ENCODE measurements around the gene LRP1B.
"Not testable (repeated sequence)": the region's sequence is repeated elsewhere in the genome, so short reads cannot be mapped to it uniquely, and the experiment has no call there.

Gene LRP1B

DNA sequence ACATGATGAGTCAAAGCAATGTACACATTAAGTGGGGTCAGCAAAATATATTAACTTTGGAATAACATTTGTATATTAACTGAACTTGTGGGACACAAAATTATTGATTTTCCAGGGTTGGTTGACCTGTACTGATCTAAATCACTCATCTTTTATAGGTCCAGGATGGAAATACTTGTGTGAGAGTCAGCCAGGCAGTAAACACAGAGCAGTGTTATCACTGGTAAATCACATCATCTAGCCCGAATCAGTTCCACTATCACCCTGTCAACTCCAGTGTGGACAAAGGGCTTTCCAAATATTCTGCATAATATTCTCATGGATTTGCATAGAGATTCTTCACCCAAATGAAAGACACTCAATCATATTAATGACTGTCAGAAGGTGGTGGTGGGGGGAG, 295.7 kb downstream of the LRP1B start:
- Histone ChIP-seq H3K9me2 (replicated peaks; ENCODE audit: control insufficient read depth, low read length) (no peaks in the 10 kb centered on the region), H4K20me1 (ENCODE audit: control insufficient read depth, insufficient read depth, low read depth, low read length) (no peaks in the 10 kb centered on the region), H3K27me3 (ENCODE audit: control insufficient read depth, low read length) (no peaks in the 10 kb centered on the region), H3F3A (ENCODE audit: control insufficient read depth, insufficient read depth) (no peaks in the 10 kb centered on the region), H3K9me3 (ENCODE audit: control insufficient read depth, insufficient read depth, low read length) (no peaks in the 10 kb centered on the region), H3K79me2 (ENCODE audit: control insufficient read depth, low read length) (no peaks in the 10 kb centered on the region), H3K4me2 (ENCODE audit: low read length) (no peak overlapping the region), H3K36me3 (ENCODE audit: control insufficient read depth, low read length) (no peaks in the 10 kb centered on the region), H3K27ac (ENCODE audit: low read depth, low read length) (no peak overlapping the region), H3K4me1 (ENCODE audit: control insufficient read depth, low read length) (no peaks in the 10 kb centered on the region), H3K4me3 (ENCODE audit: low read length) (no peak overlapping the region)
- TF ChIP-seq EZH2phosphoT487 (IDR thresholded peaks at IDR 0.05; ENCODE audit: borderline replicate concordance, low read length) = no peak
- TF ChIP-seq, protein P1, sequence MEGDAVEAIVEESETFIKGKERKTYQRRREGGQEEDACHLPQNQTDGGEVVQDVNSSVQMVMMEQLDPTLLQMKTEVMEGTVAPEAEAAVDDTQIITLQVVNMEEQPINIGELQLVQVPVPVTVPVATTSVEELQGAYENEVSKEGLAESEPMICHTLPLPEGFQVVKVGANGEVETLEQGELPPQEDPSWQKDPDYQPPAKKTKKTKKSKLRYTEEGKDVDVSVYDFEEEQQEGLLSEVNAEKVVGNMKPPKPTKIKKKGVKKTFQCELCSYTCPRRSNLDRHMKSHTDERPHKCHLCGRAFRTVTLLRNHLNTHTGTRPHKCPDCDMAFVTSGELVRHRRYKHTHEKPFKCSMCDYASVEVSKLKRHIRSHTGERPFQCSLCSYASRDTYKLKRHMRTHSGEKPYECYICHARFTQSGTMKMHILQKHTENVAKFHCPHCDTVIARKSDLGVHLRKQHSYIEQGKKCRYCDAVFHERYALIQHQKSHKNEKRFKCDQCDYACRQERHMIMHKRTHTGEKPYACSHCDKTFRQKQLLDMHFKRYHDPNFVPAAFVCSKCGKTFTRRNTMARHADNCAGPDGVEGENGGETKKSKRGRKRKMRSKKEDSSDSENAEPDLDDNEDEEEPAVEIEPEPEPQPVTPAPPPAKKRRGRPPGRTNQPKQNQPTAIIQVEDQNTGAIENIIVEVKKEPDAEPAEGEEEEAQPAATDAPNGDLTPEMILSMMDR (IDR thresholded peaks at IDR 0.05; ENCODE audit: low read depth, low read length, poor library complexity, severe bottlenecking) = no peak

DNA sequence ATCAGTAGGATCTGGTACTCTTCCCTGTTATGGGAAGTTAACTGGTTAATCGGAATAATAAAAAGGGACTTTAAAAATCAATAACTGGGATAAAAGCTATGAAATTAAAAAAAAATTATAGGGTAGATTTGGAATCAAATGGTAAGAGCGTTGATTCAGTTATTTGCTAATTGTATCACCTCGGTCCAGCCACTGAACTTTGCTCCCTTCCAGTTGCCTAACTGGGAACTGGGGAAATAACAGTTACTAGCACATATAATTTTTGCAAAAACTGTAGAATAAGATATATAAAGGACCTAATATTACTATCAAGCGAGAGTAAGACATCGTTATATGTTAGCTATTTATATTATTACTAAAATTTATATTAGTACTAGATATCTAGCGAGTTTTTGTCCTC, 302.1 kb downstream of the LRP1B start:
- Histone ChIP-seq H3K27ac (ENCODE audit: low read depth, low read length) (no peak overlapping the region), H3K27me3 (ENCODE audit: control insufficient read depth, low read length) (no peaks in the 10 kb centered on the region), H3K79me2 (ENCODE audit: control insufficient read depth, low read length) (no peaks in the 10 kb centered on the region), H3K36me3 (ENCODE audit: control insufficient read depth, low read length) (no peaks in the 10 kb centered on the region), H3K9me3 (ENCODE audit: control insufficient read depth, insufficient read depth, low read length) (no peaks in the 10 kb centered on the region), H3K4me3 (ENCODE audit: low read length) (no peak overlapping the region), H4K20me1 (ENCODE audit: control insufficient read depth, insufficient read depth, low read depth, low read length) (no peaks in the 10 kb centered on the region), H3F3A (ENCODE audit: control insufficient read depth, insufficient read depth) (no peaks in the 10 kb centered on the region), H3K9me2 (replicated peaks; ENCODE audit: control insufficient read depth, low read length) (no peaks in the 10 kb centered on the region), H3K4me2 (ENCODE audit: low read length) (no peak overlapping the region), H3K4me1 (ENCODE audit: control insufficient read depth, low read length) (no peaks in the 10 kb centered on the region)
- TF ChIP-seq, protein P1 (IDR thresholded peaks at IDR 0.05; ENCODE audit: low read depth, low read length, poor library complexity, severe bottlenecking) = no peak
- TF ChIP-seq EZH2phosphoT487 (IDR thresholded peaks at IDR 0.05; ENCODE audit: borderline replicate concordance, low read length) = no peak

DNA sequence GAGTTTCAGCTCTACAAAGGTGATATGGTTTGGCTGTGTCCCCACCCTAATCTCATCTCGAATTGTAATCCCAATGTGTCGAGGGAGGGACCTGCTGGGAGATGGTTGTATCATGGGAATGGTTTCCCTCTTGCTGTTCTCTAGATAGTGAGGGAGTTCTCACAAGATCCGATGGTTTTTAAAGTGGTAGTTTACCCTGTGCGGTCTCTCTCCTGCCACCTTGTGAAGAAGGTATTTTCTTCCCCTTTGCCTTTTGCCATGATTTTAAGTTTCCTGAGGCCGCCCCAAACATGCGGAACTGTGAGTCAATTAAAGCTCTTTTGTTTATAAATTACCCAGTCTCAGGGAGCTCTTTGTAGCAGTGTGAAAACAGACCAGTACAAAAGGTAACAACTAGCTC, 306.0 kb downstream of the LRP1B start:
- no peaks in the 10 kb centered on the region for H3K9me3 ChIP-seq (ENCODE audit: control insufficient read depth, insufficient read depth, low read length)
- no peaks in the 10 kb centered on the region for H3K9me2 ChIP-seq (replicated peaks; ENCODE audit: control insufficient read depth, low read length)
- H3F3A ChIP-seq (ENCODE audit: control insufficient read depth, insufficient read depth) = no peaks in the 10 kb centered on the region
- no peak overlapping the region for H3K4me3 ChIP-seq (ENCODE audit: low read length)
- TF ChIP-seq, protein P1 (IDR thresholded peaks at IDR 0.05; ENCODE audit: low read depth, low read length, poor library complexity, severe bottlenecking) = no peak
- TF ChIP-seq EZH2phosphoT487 (IDR thresholded peaks at IDR 0.05; ENCODE audit: borderline replicate concordance, low read length) = no peak
- H3K27ac ChIP-seq (ENCODE audit: low read depth, low read length) = no peak overlapping the region
- H3K4me2 ChIP-seq (ENCODE audit: low read length) = no peak overlapping the region
- no peaks in the 10 kb centered on the region for H4K20me1 ChIP-seq (ENCODE audit: control insufficient read depth, insufficient read depth, low read depth, low read length)
- no peaks in the 10 kb centered on the region for H3K27me3 ChIP-seq (ENCODE audit: control insufficient read depth, low read length)
- no peaks in the 10 kb centered on the region for H3K4me1 ChIP-seq (ENCODE audit: control insufficient read depth, low read length)
- no peaks in the 10 kb centered on the region for H3K79me2 ChIP-seq (ENCODE audit: control insufficient read depth, low read length)
- H3K36me3 ChIP-seq (ENCODE audit: control insufficient read depth, low read length) = no peaks in the 10 kb centered on the region

DNA sequence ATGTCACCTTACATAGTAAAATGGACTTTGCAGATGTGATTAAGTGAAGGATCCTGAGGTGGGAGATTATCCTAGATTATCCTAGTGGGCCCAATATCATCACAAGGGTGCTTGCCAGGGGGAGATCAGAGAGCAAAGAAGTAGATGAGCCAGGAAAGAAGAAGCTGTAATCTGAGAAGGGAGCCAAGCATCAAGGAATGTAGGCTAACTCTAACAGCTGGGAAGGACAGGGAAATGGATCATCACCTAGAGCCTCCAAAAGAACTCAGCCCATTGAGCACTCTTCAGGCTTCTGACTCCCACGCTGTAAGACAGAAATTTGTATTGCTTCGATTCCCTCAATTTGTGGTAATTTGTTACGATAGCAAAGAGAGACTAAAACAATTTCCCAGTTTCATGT, 309.9 kb downstream of the LRP1B start:
- H3K79me2 ChIP-seq (ENCODE audit: control insufficient read depth, low read length) = no peaks in the 10 kb centered on the region
- H3K36me3 ChIP-seq (ENCODE audit: control insufficient read depth, low read length) = no peaks in the 10 kb centered on the region
- H3F3A ChIP-seq (ENCODE audit: control insufficient read depth, insufficient read depth) = no peaks in the 10 kb centered on the region
- H3K27ac ChIP-seq (ENCODE audit: low read depth, low read length) = no peak overlapping the region
- no peaks in the 10 kb centered on the region for H4K20me1 ChIP-seq (ENCODE audit: control insufficient read depth, insufficient read depth, low read depth, low read length)
- no peaks in the 10 kb centered on the region for H3K4me1 ChIP-seq (ENCODE audit: control insufficient read depth, low read length)
- TF ChIP-seq EZH2phosphoT487 (IDR thresholded peaks at IDR 0.05; ENCODE audit: borderline replicate concordance, low read length) = no peak
- TF ChIP-seq, protein P1 (IDR thresholded peaks at IDR 0.05; ENCODE audit: low read depth, low read length, poor library complexity, severe bottlenecking) = no peak
- H3K4me3 ChIP-seq (ENCODE audit: low read length) = no peak overlapping the region
- no peaks in the 10 kb centered on the region for H3K9me2 ChIP-seq (replicated peaks; ENCODE audit: control insufficient read depth, low read length)
- H3K27me3 ChIP-seq (ENCODE audit: control insufficient read depth, low read length) = no peaks in the 10 kb centered on the region
- H3K9me3 ChIP-seq (ENCODE audit: control insufficient read depth, insufficient read depth, low read length) = no peaks in the 10 kb centered on the region
- H3K4me2 ChIP-seq (ENCODE audit: low read length) = no peak overlapping the region

DNA sequence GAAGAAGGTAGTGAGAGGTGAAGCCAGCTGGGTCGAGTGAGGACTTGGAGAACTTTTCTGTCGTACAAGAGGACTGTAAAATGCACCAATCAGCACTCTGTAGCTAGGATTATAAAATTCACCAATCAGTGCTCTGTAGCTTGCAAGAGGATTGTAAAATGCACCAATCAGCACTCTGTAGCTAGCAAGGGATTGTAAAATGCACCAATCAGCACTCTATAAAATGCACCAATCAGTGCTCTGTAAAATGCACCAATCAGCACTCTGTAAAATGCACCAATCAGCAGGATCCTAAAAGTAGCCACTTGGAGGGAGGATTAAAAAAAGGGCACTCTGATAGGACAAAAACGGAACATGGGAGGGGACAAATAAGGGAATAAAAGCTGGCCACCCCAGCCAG, 315.5 kb downstream of the LRP1B start:
- H3F3A ChIP-seq (ENCODE audit: control insufficient read depth, insufficient read depth); H3K9me2 ChIP-seq (replicated peaks; ENCODE audit: control insufficient read depth, low read length); H3K4me2 ChIP-seq (ENCODE audit: low read length); H3K4me1 ChIP-seq (ENCODE audit: control insufficient read depth, low read length); H4K20me1 ChIP-seq (ENCODE audit: control insufficient read depth, insufficient read depth, low read depth, low read length); H3K79me2 ChIP-seq (ENCODE audit: control insufficient read depth, low read length); H3K9me3 ChIP-seq (ENCODE audit: control insufficient read depth, insufficient read depth, low read length); H3K27me3 ChIP-seq (ENCODE audit: control insufficient read depth, low read length); H3K27ac ChIP-seq (ENCODE audit: low read depth, low read length); H3K36me3 ChIP-seq (ENCODE audit: control insufficient read depth, low read length); H3K4me3 ChIP-seq (ENCODE audit: low read length): not testable (repeated sequence)
